SK-N-SH (cell line): Measurements from ENCODE around the gene TSPYL2. TPM values are rescaled to one million over a fixed set of nuclear protein-coding genes. Genes with fewer than 3 reads are reported as not detected.

ENCODE experiments used
- CTCF ChIA-PET: fragments of 300-600, 350-600 bp; formaldehyde crosslinking; extraction: SDS; loops from one replicate; lab custom pipeline; 2021; lab: Yijun Ruan, JAX
- POLR2A ChIA-PET: fragments of 350-600 bp; sonication (Branson Sonifier 250); formaldehyde crosslinking; extraction: SDS; loops from one replicate; lab custom pipeline; 2020; ENCODE audit warnings: antibody characterized with exemption, inconsistent platforms; lab: Yijun Ruan, JAX
- DNase-seq: peaks from one replicate; pipeline ENCODE4 v3.0.0; 2012
- H2AFZ ChIP-seq: fragments of 200-600 bp; sonication (generic); 2 replicates; pipeline ENCODE4 v1.8.1; 2016; ENCODE audit warnings: antibody characterized with exemption, mild to moderate bottlenecking, low read depth
- H3F3A ChIP-seq: fragments of 200-600 bp; sonication (generic); replicated peaks from 2 replicates; pipeline ENCODE3; 2016; ENCODE audit warnings: antibody characterized with exemption, mild to moderate bottlenecking; ENCODE audit not compliant: insufficient read depth
- H3K27ac ChIP-seq, 2 experiments: fragments of 200-500 bp in 1 of 2; fragments of 200-600 bp in 1 of 2; sonication (Bioruptor generic) in 1 of 2; sonication (generic), shearing (Covaris generic) in 1 of 2; 2 replicates each; pipeline versions ENCODE4 v1.5.1 to v1.6.1; 2014 to 2016; ENCODE audit warnings: low read depth in 2 of 2, inconsistent platforms in 1 of 2, low read length in 1 of 2, mild to moderate bottlenecking in 1 of 2, mixed read lengths in 1 of 2
- H3K27me3 ChIP-seq: fragments of 200-600 bp; sonication (generic), shearing (Covaris generic); 2 replicates; pipeline ENCODE4 v1.6.1; 2016; ENCODE audit warnings: mixed run types; ENCODE audit not compliant: insufficient read depth
- H3K36me3 ChIP-seq, 2 experiments: fragments of 200-500 bp in 1 of 2; fragments of 200-600 bp in 1 of 2; sonication (Bioruptor generic) in 1 of 2; sonication (generic) in 1 of 2; replicated peaks in 1 of 2; 2 replicates each; pipeline versions ENCODE3 to v1.5.1; 2014 to 2016; ENCODE audit warnings: low read length in 1 of 2, mild to moderate bottlenecking in 1 of 2; ENCODE audit not compliant: insufficient read depth in 2 of 2, control insufficient read depth in 1 of 2
- H3K4me1 ChIP-seq, 2 experiments: fragments of 200-500 bp in 1 of 2; fragments of 200-600 bp in 1 of 2; sonication (Bioruptor generic) in 1 of 2; sonication (generic), shearing (Covaris generic) in 1 of 2; 2 replicates each; pipeline versions ENCODE4 v1.5.1 to v1.6.1; 2014 to 2016; ENCODE audit warnings: low read depth in 1 of 2, low read length in 1 of 2, mixed run types in 1 of 2; ENCODE audit not compliant: insufficient read depth in 2 of 2, control insufficient read depth in 1 of 2
- H3K4me2 ChIP-seq: fragments of 200-600 bp; sonication (generic), shearing (Covaris generic); 2 replicates; pipeline ENCODE4 v1.6.1; 2017; ENCODE audit warnings: mixed run types
- H3K4me3 ChIP-seq, 2 experiments: fragments of 200-500 bp in 1 of 2; fragments of 200-600 bp in 1 of 2; sonication (Bioruptor generic) in 1 of 2; sonication (generic), shearing (Covaris generic) in 1 of 2; 2 replicates each; pipeline versions ENCODE4 v1.5.1 to v1.8.1; 2014 to 2016; ENCODE audit warnings: low read depth in 2 of 2, inconsistent platforms in 1 of 2, low read length in 1 of 2, mild to moderate bottlenecking in 1 of 2, mixed read lengths in 1 of 2, moderate library complexity in 1 of 2
- H3K79me2 ChIP-seq: fragments of 200-600 bp; sonication (generic); 2 replicates; pipeline ENCODE4 v1.8.1; 2017; ENCODE audit warnings: mild to moderate bottlenecking; ENCODE audit not compliant: insufficient read depth
- H3K9ac ChIP-seq: fragments of 200-600 bp; sonication (generic); 2 replicates; pipeline ENCODE4 v1.6.1; 2017; ENCODE audit warnings: mixed run types
- H3K9me2 ChIP-seq: fragments of 200-600 bp; sonication (generic); 2 replicates; pipeline ENCODE4 v1.6.1; 2017; ENCODE audit warnings: mixed run types
- H3K9me3 ChIP-seq: fragments of 200-600 bp; sonication (generic); 2 replicates; pipeline ENCODE4 v1.6.1; 2017; ENCODE audit warnings: mixed run types, mild to moderate bottlenecking, moderate library complexity
- H4K20me1 ChIP-seq: fragments of 200-600 bp; sonication (generic); 2 replicates; pipeline ENCODE4 v1.6.1; 2017; ENCODE audit warnings: mild to moderate bottlenecking, mixed run types; ENCODE audit not compliant: insufficient read depth
- CHD2 ChIP-seq: fragments of 150-350 bp; IDR thresholded peaks from 2 replicates; pipeline ENCODE4 v1.6.1; 2018; ENCODE audit warnings: low read length; ENCODE audit not compliant: partially characterized antibody
- EP300 ChIP-seq, 2 experiments: IDR thresholded peaks; 2 replicates each; pipeline versions ENCODE4 v1.4.0 to v1.6.1; 2012; ENCODE audit warnings: borderline replicate concordance in 1 of 2, low read depth in 1 of 2, low read length in 1 of 2
- EZH2phosphoT487 ChIP-seq: fragments of 200-600 bp; sonication (generic); IDR thresholded peaks from 2 replicates; pipeline ENCODE4 v1.6.1; 2017; ENCODE audit warnings: low read depth, mixed run types, mild to moderate bottlenecking, antibody characterized with exemption, moderate library complexity, borderline replicate concordance
- FOSL2 ChIP-seq: IDR thresholded peaks from 2 replicates; pipeline ENCODE4 v1.4.0; 2012; ENCODE audit warnings: low read depth, mild to moderate bottlenecking, moderate library complexity, borderline replicate concordance
- FOXJ3 ChIP-seq: sonication (generic); formaldehyde crosslinking; IDR thresholded peaks from 2 replicates; pipeline ENCODE4 v1.5.1; 2020; ENCODE audit warnings: mild to moderate bottlenecking, missing genetic modification reagents
- FOXM1 ChIP-seq: IDR thresholded peaks from 2 replicates; pipeline ENCODE4 v1.4.0; 2012; ENCODE audit warnings: low read depth, mild to moderate bottlenecking
- GABPA ChIP-seq: IDR thresholded peaks from 2 replicates; pipeline ENCODE4 v1.4.0; 2012; ENCODE audit warnings: low read depth, mild to moderate bottlenecking
- GATA2 ChIP-seq: sonication (generic); formaldehyde crosslinking; IDR thresholded peaks from 2 replicates; pipeline ENCODE4 v1.5.0; 2020; ENCODE audit warnings: mild to moderate bottlenecking, missing genetic modification reagents
- MXI1 ChIP-seq: IDR thresholded peaks from 2 replicates; pipeline ENCODE4 v1.6.1; 2012; ENCODE audit warnings: mild to moderate bottlenecking, low read depth, low read length, improper control_type of control experiment
- NFIC ChIP-seq: IDR thresholded peaks from 2 replicates; pipeline ENCODE4 v1.4.0; 2012; ENCODE audit warnings: borderline replicate concordance
- NRF1 ChIP-seq: IDR thresholded peaks from 2 replicates; pipeline ENCODE4 v1.6.1; 2012; ENCODE audit warnings: low read depth, mild to moderate bottlenecking, low read length
- RAD21 ChIP-seq: IDR thresholded peaks from 2 replicates; pipeline ENCODE4 v1.6.1; 2012; ENCODE audit warnings: mild to moderate bottlenecking, low read length
- RCOR1 ChIP-seq: fragments of 150-350 bp; IDR thresholded peaks from 2 replicates; pipeline ENCODE4 v1.6.1; 2017; ENCODE audit warnings: antibody characterized with exemption, low read length
- SIN3A ChIP-seq: IDR thresholded peaks from 2 replicates; pipeline ENCODE4 v1.6.1; 2012; ENCODE audit warnings: low read depth, mild to moderate bottlenecking, low read length, moderate library complexity, borderline replicate concordance
- TCF12 ChIP-seq: IDR thresholded peaks from 2 replicates; pipeline ENCODE4 v1.4.0; 2012
- WGBS: methylation state at CpG from one replicate; pipeline ENCODE4 v1.1.6; 2017; ENCODE audit warnings: low lambda C conversion rate; 5-methylcytosine and 5-hydroxymethylcytosine counted together
- polyA plus RNA-seq, 3 experiments: library from polyadenylated mRNA; depleted of rRNA; stranded (reverse); fragments of >200 nt; gene quantifications; 2 replicates each; pipeline ENCODE4 v1.2.3, GENCODE V29; 2012
- TF ChIP-seq, protein P1 (sequence below): IDR thresholded peaks from 2 replicates; pipeline ENCODE4 v1.4.0; 2012; ENCODE audit warnings: low read depth
- TF ChIP-seq, protein P2 (sequence below): IDR thresholded peaks from 2 replicates; pipeline ENCODE4 v1.6.1; 2012; ENCODE audit warnings: mild to moderate bottlenecking, low read depth, low read length, moderate library complexity
- TF ChIP-seq, protein P3 (sequence below): IDR thresholded peaks from 2 replicates; pipeline ENCODE4 v1.4.0; 2012; ENCODE audit warnings: low read depth, borderline replicate concordance

TSPYL2 gene
- polyA plus RNA-seq, 1 of the 3 experiments (the other 2 are of a cell fraction) = 26.4 TPM

DNA sequence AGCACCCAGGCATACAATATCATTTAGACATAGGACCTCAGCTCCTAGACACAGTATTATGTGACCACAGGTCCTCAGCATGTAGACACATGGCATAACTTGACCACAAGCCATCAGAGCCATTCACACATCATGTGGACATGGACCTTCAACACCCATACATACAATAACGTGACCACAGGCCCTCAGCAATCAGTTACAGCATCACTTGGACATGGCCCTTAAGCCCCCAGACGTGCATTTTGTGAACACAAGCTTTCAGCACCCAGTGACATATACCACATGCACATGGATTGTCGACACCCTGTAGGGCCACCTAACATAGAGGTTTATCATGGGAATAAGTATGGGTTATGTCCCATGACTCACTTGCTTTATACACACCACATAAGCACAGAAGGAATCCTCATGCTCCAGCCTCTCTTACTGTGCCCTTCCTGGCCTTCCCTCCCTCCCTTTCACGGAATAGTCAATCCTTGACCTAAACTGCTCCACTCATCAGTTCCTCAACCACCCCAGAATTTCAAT is 1.9 kb downstream of the TSPYL2 start:
- Histone ChIP-seq H3K4me2 (peak overlapping the region; percentile 81; the same call in 1 of the 2 replicates), H3K9me2 (no peaks in the 10 kb centered on the region), H3K4me3 (no peak overlapping the region), H3K36me3 (peaks cover 4 to 10% of the 10 kb centered on the region in 2 experiments), H3K79me2 (peaks cover 8% of the 10 kb centered on the region; the same call in 1 of the 2 replicates), H3K9ac (no peak overlapping the region), H4K20me1 (peaks cover 9% of the 10 kb centered on the region), H3K4me1 (peaks cover 4 to 17% of the 10 kb centered on the region in 2 experiments; a peak in 2 of 4 replicates), H3K9me3 (no peaks in the 10 kb centered on the region), H3K27ac (no peak overlapping the region), H3K27me3 (no peaks in the 10 kb centered on the region; the same call in 1 of the 2 replicates), H2AFZ (no peak overlapping the region), H3F3A (peaks cover 15% of the 10 kb centered on the region)
- TF ChIP-seq SIN3A = no peak
- no peak for TF ChIP-seq FOXJ3 (CRISPR knock-in tag)
- TF ChIP-seq, protein P1, sequence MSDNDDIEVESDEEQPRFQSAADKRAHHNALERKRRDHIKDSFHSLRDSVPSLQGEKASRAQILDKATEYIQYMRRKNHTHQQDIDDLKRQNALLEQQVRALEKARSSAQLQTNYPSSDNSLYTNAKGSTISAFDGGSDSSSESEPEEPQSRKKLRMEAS = no peak
- TF ChIP-seq CHD2 = no peak
- no peak for TF ChIP-seq RCOR1
- TF ChIP-seq, protein P2, sequence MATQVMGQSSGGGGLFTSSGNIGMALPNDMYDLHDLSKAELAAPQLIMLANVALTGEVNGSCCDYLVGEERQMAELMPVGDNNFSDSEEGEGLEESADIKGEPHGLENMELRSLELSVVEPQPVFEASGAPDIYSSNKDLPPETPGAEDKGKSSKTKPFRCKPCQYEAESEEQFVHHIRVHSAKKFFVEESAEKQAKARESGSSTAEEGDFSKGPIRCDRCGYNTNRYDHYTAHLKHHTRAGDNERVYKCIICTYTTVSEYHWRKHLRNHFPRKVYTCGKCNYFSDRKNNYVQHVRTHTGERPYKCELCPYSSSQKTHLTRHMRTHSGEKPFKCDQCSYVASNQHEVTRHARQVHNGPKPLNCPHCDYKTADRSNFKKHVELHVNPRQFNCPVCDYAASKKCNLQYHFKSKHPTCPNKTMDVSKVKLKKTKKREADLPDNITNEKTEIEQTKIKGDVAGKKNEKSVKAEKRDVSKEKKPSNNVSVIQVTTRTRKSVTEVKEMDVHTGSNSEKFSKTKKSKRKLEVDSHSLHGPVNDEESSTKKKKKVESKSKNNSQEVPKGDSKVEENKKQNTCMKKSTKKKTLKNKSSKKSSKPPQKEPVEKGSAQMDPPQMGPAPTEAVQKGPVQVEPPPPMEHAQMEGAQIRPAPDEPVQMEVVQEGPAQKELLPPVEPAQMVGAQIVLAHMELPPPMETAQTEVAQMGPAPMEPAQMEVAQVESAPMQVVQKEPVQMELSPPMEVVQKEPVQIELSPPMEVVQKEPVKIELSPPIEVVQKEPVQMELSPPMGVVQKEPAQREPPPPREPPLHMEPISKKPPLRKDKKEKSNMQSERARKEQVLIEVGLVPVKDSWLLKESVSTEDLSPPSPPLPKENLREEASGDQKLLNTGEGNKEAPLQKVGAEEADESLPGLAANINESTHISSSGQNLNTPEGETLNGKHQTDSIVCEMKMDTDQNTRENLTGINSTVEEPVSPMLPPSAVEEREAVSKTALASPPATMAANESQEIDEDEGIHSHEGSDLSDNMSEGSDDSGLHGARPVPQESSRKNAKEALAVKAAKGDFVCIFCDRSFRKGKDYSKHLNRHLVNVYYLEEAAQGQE = no peak
- TF ChIP-seq EZH2phosphoT487 = no peak
- no peak for TF ChIP-seq FOSL2
- TF ChIP-seq NFIC = no peak
- TF ChIP-seq, protein P3, sequence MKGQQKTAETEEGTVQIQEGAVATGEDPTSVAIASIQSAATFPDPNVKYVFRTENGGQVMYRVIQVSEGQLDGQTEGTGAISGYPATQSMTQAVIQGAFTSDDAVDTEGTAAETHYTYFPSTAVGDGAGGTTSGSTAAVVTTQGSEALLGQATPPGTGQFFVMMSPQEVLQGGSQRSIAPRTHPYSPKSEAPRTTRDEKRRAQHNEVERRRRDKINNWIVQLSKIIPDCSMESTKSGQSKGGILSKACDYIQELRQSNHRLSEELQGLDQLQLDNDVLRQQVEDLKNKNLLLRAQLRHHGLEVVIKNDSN = no peak
- TF ChIP-seq EP300 (IDR thresholded peaks at IDR 0.05; ENCODE audit: borderline replicate concordance in 1 of 2, low read depth in 1 of 2, low read length in 1 of 2) = no peak
- TF ChIP-seq NRF1 = no peak
- TF ChIP-seq TCF12 = no peak
- TF ChIP-seq MXI1 = no peak
- TF ChIP-seq GABPA = no peak
- no peak for TF ChIP-seq RAD21
- no peak for TF ChIP-seq FOXM1
- TF ChIP-seq GATA2 (CRISPR knock-in tag) = no peak
- ChIA-PET CTCF (no interaction called here), POLR2A (no interaction called here)
- DNase-seq = no peak
- 41% methylated on average over 4 of the region's 4 CpGs for WGBS
